Measurements from ENCODE around the gene RFX4.

DNA sequence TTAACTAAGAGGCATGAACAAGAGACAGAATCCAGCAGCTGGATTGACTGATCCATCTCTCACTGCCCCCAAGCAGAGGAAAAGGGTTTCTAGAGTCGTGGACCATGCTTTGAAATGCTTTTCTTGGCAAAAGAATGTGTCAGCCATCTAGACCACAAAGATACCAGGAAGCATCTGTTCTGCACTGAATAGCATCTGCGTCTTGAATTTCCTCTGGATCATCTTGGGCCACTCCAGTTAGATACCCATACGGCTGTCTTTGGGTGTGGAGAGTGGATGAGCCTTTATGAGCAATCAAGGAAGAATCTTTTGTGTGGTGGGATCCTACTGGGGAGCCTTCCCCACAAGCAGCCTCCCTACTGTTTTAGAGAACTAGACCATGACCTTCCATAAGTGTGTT, 16.0 kb upstream of the RFX4 start:
- TF ChIP-seq, protein P1, sequence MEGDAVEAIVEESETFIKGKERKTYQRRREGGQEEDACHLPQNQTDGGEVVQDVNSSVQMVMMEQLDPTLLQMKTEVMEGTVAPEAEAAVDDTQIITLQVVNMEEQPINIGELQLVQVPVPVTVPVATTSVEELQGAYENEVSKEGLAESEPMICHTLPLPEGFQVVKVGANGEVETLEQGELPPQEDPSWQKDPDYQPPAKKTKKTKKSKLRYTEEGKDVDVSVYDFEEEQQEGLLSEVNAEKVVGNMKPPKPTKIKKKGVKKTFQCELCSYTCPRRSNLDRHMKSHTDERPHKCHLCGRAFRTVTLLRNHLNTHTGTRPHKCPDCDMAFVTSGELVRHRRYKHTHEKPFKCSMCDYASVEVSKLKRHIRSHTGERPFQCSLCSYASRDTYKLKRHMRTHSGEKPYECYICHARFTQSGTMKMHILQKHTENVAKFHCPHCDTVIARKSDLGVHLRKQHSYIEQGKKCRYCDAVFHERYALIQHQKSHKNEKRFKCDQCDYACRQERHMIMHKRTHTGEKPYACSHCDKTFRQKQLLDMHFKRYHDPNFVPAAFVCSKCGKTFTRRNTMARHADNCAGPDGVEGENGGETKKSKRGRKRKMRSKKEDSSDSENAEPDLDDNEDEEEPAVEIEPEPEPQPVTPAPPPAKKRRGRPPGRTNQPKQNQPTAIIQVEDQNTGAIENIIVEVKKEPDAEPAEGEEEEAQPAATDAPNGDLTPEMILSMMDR (IDR thresholded peaks at IDR 0.05): no peak
- no peak for TF ChIP-seq POLR2A (IDR thresholded peaks at IDR 0.05)
- TF ChIP-seq POLR2AphosphoS5 (IDR thresholded peaks at IDR 0.05): no peak
